Natural killer cell (primary cell): ENCODE data around the gene EXOC6B. TPM values are rescaled to one million over a fixed set of nuclear protein-coding genes. Genes with fewer than 3 reads are reported as not detected.

Experiments
- ATAC-seq, 3 donors: fragments of 150-1000 bp in 2 of 3; fragments of 200-7000 bp in 1 of 3; cut with Tn5 transposase; 1 replicate in 1 of 3; 2 replicates in 2 of 3; pipeline ENCODE4 v1.10.0; 2021; ENCODE audit warnings: mild to moderate bottlenecking in 2 of 3, moderate library complexity in 2 of 3
- DNase-seq, 2 donors: peaks; one replicate each; pipeline versions ENCODE4 v3.0.0 to v3.0.0-alpha.2; 2013 to 2021; ENCODE audit warnings: mixed read lengths in 1 of 2
- H3K27ac ChIP-seq: one replicate; pipeline ENCODE4 v1.5.1; 2013; ENCODE audit warnings: mild to moderate bottlenecking, low read length
- H3K27me3 ChIP-seq: one replicate; pipeline ENCODE4 v1.6.1; 2013; ENCODE audit warnings: low read length; ENCODE audit not compliant: control insufficient read depth, insufficient read depth
- H3K36me3 ChIP-seq: one replicate; pipeline ENCODE4 v1.6.1; 2013; ENCODE audit warnings: low read length; ENCODE audit not compliant: control insufficient read depth, insufficient read depth
- H3K4me1 ChIP-seq: one replicate; pipeline ENCODE4 v1.6.1; 2013; ENCODE audit warnings: low read length; ENCODE audit not compliant: control insufficient read depth, insufficient read depth
- H3K4me3 ChIP-seq: one replicate; pipeline ENCODE4 v1.5.1; 2013; ENCODE audit warnings: low read length
- H3K9me3 ChIP-seq: one replicate; pipeline ENCODE4 v1.6.1; 2013; ENCODE audit warnings: low read length; ENCODE audit not compliant: control insufficient read depth, insufficient read depth
- H3K27ac Mint-ChIP-seq, 2 donors: one replicate each; pipeline ENCODE4 v1.8.0; 2022; ENCODE audit warnings: mild to moderate bottlenecking in 2 of 2, mixed read lengths in 2 of 2, moderate library complexity in 1 of 2
- H3K27me3 Mint-ChIP-seq, 2 donors: one replicate each; pipeline ENCODE4 v1.8.0; 2022; ENCODE audit warnings: low read depth in 2 of 2, mixed read lengths in 2 of 2
- H3K36me3 Mint-ChIP-seq: one replicate; pipeline ENCODE4 v1.8.0; 2022; ENCODE audit warnings: mixed read lengths
- H3K4me1 Mint-ChIP-seq, 2 donors: one replicate each; pipeline ENCODE4 v1.8.0; 2022; ENCODE audit warnings: mixed read lengths in 2 of 2
- H3K4me3 Mint-ChIP-seq: one replicate; pipeline ENCODE4 v1.8.0; 2022; ENCODE audit warnings: mild to moderate bottlenecking, moderate library complexity, mixed read lengths
- H3K9me3 Mint-ChIP-seq, 2 donors: one replicate each; pipeline ENCODE4 v1.8.0; 2022; ENCODE audit warnings: mixed read lengths in 2 of 2
- CTCF ChIP-seq: fragments of 200-600 bp; IDR thresholded peaks from one replicate; pipeline ENCODE4 v1.8.0; 2022; ENCODE audit warnings: antibody characterized with exemption
- WGBS: methylation state at CpG from one replicate; pipeline ENCODE4 v1.1.7; 2013; ENCODE audit warnings: missing lambda C conversion rate; ENCODE audit not compliant: insufficient coverage; 5-methylcytosine and 5-hydroxymethylcytosine counted together
- intact Hi-C: fragments of 100-400 bp; cut with micrococcal nuclease; formaldehyde crosslinking; loops from one replicate; pipeline ENCODE4 v1.14.2; 2022
- total RNA-seq, 4 donors: library from RNA; stranded (reverse); fragments of 120-200 nt in 1 of 4; gene quantifications; one replicate each; pipeline versions ENCODE4 v1.2.3 to v1.2.4, GENCODE V29; 2013 to 2022

Gene EXOC6B
- total RNA-seq, 3 donors from 2014 or later (not counting 1 experiment from before 2014, with no cell fraction given), result 16.6 to 17.2 (median 17.1) TPM

GRCh38 chr2:72681016-72681995 lies 144.5 kb downstream of the EXOC6B start:
- ATAC-seq, result no peak

GRCh38 chr2:72678024-72678423 lies 147.8 kb downstream of the EXOC6B start:
- Mint-ChIP-seq H3K27ac (no peak overlapping the region), H3K9me3 (no peaks in the 10 kb centered on the region), H3K4me1 (peaks cover 6 to 17% of the 10 kb centered on the region in 2 donors), H3K27me3 (no peaks in the 10 kb centered on the region), H3K4me3 (no peak overlapping the region), H3K36me3 (no peaks in the 10 kb centered on the region)
- Histone ChIP-seq H3K4me1 (no peaks in the 10 kb centered on the region), H3K9me3 (no peaks in the 10 kb centered on the region), H3K36me3 (no peaks in the 10 kb centered on the region), H3K27me3 (no peaks in the 10 kb centered on the region), H3K4me3 (no peak overlapping the region), H3K27ac (no peak overlapping the region)
- TF ChIP-seq CTCF, result no peak
- DNase-seq, result no peak
- 91% methylated on average over 2 of the region's 2 CpGs for WGBS
- intact Hi-C loops, result loop anchor here (1.0 kb wide), 1 partner anchor 23 kb away; no protein-coding TSS in a partner anchor
- ATAC-seq, result no peak

More at GRCh38 chr2:72681016-72681995, 144.5 kb downstream of the EXOC6B start:
- Histone ChIP-seq H3K27me3 (no peaks in the 10 kb centered on the region), H3K4me1 (no peaks in the 10 kb centered on the region), H3K4me3 (no peak overlapping the region), H3K36me3 (no peaks in the 10 kb centered on the region), H3K27ac (no peak overlapping the region), H3K9me3 (no peaks in the 10 kb centered on the region)
- Mint-ChIP-seq H3K36me3 (no peaks in the 10 kb centered on the region), H3K4me3 (no peak overlapping the region), H3K27ac (no peak overlapping the region), H3K27me3 (no peaks in the 10 kb centered on the region), H3K4me1 (peaks cover 6 to 17% of the 10 kb centered on the region in 2 donors), H3K9me3 (no peaks in the 10 kb centered on the region)
- intact Hi-C loops, result no loop called here
- no peak for TF ChIP-seq CTCF
- DNase-seq, result no peak
- 100% methylated on average over 1 of the region's 3 CpGs for whole genome bisulfite sequencing

GRCh38 chr2:72676341-72677025 lies 149.3 kb downstream of the EXOC6B start:
- Mint-ChIP-seq H3K4me1 (peaks cover 6 to 17% of the 10 kb centered on the region in 2 donors), H3K9me3 (no peaks in the 10 kb centered on the region), H3K4me3 (no peak overlapping the region), H3K36me3 (no peaks in the 10 kb centered on the region), H3K27me3 (no peaks in the 10 kb centered on the region), H3K27ac (no peak overlapping the region)
- no peak for TF ChIP-seq CTCF
- intact Hi-C loops, result no loop called here
- H3K9me3 ChIP-seq, result no peaks in the 10 kb centered on the region
- H3K27ac ChIP-seq, result no peak overlapping the region
- H3K36me3 ChIP-seq, result no peaks in the 10 kb centered on the region
- WGBS, result 81% methylated on average over 3 of the region's 5 CpGs
- DNase-seq, result no peak
- H3K4me3 ChIP-seq, result no peak overlapping the region
- H3K27me3 ChIP-seq, result no peaks in the 10 kb centered on the region
- H3K4me1 ChIP-seq, result no peaks in the 10 kb centered on the region
- no peak for ATAC-seq
